Measurements from ENCODE around the gene MTHFD1L.

MTHFD1L gene

GRCh38 chr6:151131324-151132007, 266.0 kb downstream of the MTHFD1L start:
- no peak for DNase-seq

GRCh38 chr6:151136141-151136755, 270.7 kb downstream of the MTHFD1L start:
- DNase-seq: no peak

- DNase-seq: no peak
Measured at GRCh38 chr6:151137542-151137941, 272.0 kb downstream of the MTHFD1L start.

- no peak for DNase-seq
Measured at GRCh38 chr6:151139524-151139923, 274.0 kb downstream of the MTHFD1L start.

- DNase-seq: no peak
Measured at GRCh38 chr6:151140767-151141166, 275.3 kb downstream of the MTHFD1L start.

GRCh38 chr6:151141685-151142084, 276.2 kb downstream of the MTHFD1L start:
- DNase-seq: no peak

GRCh38 chr6:151142676-151143075, 277.2 kb downstream of the MTHFD1L start:
- DNase-seq: no peak

GRCh38 chr6:151143337-151143736, 277.8 kb downstream of the MTHFD1L start:
- no peak for DNase-seq

- DNase-seq: no peak
Measured at GRCh38 chr6:151143806-151144205, 278.3 kb downstream of the MTHFD1L start.

GRCh38 chr6:151147118-151147832, 281.8 kb downstream of the MTHFD1L start:
- no peak for DNase-seq

GRCh38 chr6:151148111-151148510, 282.6 kb downstream of the MTHFD1L start:
- DNase-seq: no peak

- DNase-seq: no peak
Measured at GRCh38 chr6:151149793-151150192, 284.3 kb downstream of the MTHFD1L start.
